K562 (cell line): ENCODE measurements around the gene NCOA1.

Source experiments
- EGR1 ChIP-seq: fragments of 450-650 bp; conservative IDR thresholded peaks from 2 replicates; pipeline ENCODE4 v1.6.1; 2017; ENCODE audit warnings: mild to moderate bottlenecking
- EHMT2 ChIP-seq: fragments of 450-650 bp; IDR thresholded peaks from 2 replicates; pipeline ENCODE4 v1.6.1; 2018; ENCODE audit warnings: antibody characterized with exemption
- EP300 ChIP-seq: IDR thresholded peaks from 2 replicates; pipeline ENCODE4 v1.6.1; 2012; ENCODE audit warnings: low read length, improper control_type of control experiment
- FOXK2 ChIP-seq, 2 experiments: fragments of 450-650 bp; IDR thresholded peaks in 1 of 2; conservative IDR thresholded peaks in 1 of 2; 2 replicates each; pipeline ENCODE4 v1.6.1; 2016; ENCODE audit warnings: low read depth in 2 of 2, mild to moderate bottlenecking in 1 of 2
- MAZ ChIP-seq, 2 experiments: fragments of 450-650 bp in 1 of 2; sonication (generic) in 1 of 2; formaldehyde crosslinking; IDR thresholded peaks in 1 of 2; conservative IDR thresholded peaks in 1 of 2; 2 replicates each; pipeline versions ENCODE4 v1.4.0 to v1.5.0; 2020; ENCODE audit warnings: mild to moderate bottlenecking in 1 of 2, missing genetic modification reagents in 1 of 2
- MCM5 ChIP-seq: fragments of 450-650 bp; IDR thresholded peaks from 2 replicates; pipeline ENCODE4 v1.6.1; 2016; ENCODE audit warnings: low read depth
- POLR2A ChIP-seq: fragments of 450-650 bp; conservative IDR thresholded peaks from 2 replicates; pipeline ENCODE4 v1.6.1; 2016
- SIN3B ChIP-seq: fragments of 450-650 bp; IDR thresholded peaks from 2 replicates; pipeline ENCODE4 v1.6.1; 2017; ENCODE audit warnings: low read depth, mild to moderate bottlenecking, moderate library complexity
- ZFX ChIP-seq: sonication (generic); formaldehyde crosslinking; IDR thresholded peaks from 2 replicates; pipeline ENCODE4 v1.8.0; 2022; ENCODE audit warnings: mild to moderate bottlenecking, missing genetic modification reagents, moderate library complexity
- ZNF24 ChIP-seq: fragments of 450-650 bp; IDR thresholded peaks from 2 replicates; pipeline ENCODE4 v1.6.1; 2016
- TF ChIP-seq, protein P1 (sequence below), 3 experiments: IDR thresholded peaks in 2 of 3; conservative IDR thresholded peaks in 1 of 3; 2 replicates each; pipeline ENCODE4 v1.5.1; 2011 to 2012; ENCODE audit warnings: low read length in 3 of 3, mild to moderate bottlenecking in 3 of 3, control low read depth in 2 of 3, improper control_type of control experiment in 1 of 3, inconsistent platforms in 1 of 3, low read depth in 1 of 3, mixed read lengths in 1 of 3, moderate library complexity in 1 of 3; ENCODE audit not compliant: insufficient read depth in 2 of 3
- TF ChIP-seq, protein P2 (sequence below): fragments of 200-600 bp; sonication (generic); IDR thresholded peaks from one replicate; pipeline ENCODE4 v1.6.1; 2012; ENCODE audit warnings: mild to moderate bottlenecking, low read depth, low read length, inconsistent platforms

DNA sequence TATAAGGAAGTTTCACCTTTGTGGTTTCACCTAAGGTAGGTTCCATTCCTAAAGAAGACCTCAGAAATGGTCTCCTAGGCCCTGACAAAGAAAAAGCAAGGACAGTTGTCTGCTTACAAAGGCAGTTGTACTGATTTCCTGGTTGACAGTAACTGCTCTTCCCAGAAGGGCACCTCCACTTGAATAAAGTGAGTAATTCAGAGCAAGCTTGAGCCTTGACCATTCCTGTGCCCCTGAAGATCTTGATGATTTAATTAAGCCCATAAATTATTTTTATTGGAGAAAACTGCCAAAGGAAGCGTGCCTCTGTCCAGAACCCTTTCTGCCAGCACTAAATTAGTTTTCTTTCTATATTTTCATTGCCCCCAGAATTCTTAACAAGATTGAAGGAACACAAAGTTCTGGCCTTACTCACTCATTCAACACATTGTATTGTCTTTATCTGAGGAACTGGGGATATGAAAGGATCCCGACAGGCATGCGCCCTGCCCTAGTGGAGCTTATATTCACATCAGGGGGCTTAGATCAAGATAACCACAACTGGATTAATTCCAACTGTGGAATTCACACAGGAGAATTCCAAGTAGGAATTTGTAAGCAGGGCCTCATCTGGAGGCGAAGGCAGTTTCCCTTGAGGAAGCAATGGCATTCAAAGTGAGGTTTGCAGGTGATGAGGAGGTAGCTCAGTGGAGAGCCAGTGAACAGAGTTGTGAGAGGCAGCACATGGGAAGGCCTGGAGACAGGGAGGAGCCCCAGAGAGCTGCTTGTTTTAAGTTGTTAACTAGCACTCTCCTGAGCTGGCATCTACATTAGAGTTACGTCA is 280.9 kb downstream of the NCOA1 start:
- TF ChIP-seq POLR2A, result no peak
- TF ChIP-seq, protein P1, sequence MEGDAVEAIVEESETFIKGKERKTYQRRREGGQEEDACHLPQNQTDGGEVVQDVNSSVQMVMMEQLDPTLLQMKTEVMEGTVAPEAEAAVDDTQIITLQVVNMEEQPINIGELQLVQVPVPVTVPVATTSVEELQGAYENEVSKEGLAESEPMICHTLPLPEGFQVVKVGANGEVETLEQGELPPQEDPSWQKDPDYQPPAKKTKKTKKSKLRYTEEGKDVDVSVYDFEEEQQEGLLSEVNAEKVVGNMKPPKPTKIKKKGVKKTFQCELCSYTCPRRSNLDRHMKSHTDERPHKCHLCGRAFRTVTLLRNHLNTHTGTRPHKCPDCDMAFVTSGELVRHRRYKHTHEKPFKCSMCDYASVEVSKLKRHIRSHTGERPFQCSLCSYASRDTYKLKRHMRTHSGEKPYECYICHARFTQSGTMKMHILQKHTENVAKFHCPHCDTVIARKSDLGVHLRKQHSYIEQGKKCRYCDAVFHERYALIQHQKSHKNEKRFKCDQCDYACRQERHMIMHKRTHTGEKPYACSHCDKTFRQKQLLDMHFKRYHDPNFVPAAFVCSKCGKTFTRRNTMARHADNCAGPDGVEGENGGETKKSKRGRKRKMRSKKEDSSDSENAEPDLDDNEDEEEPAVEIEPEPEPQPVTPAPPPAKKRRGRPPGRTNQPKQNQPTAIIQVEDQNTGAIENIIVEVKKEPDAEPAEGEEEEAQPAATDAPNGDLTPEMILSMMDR (IDR thresholded peaks at IDR 0.05 in 2 of 3, conservative IDR thresholded peaks at IDR 0.05 in 1 of 3; ENCODE audit: insufficient read depth in 2 of 3, low read depth in 1 of 3, low read length in 3 of 3), result no peak
- no peak for TF ChIP-seq EGR1
- TF ChIP-seq ZNF24, result no peak
- TF ChIP-seq ZFX (CRISPR knock-in tag), result no peak
- TF ChIP-seq MAZ (CRISPR knock-in tag; conservative IDR thresholded peaks at IDR 0.05 in 1 of 2, IDR thresholded peaks at IDR 0.05 in 1 of 2), result no peak
- TF ChIP-seq MCM5, result no peak
- no peak for TF ChIP-seq SIN3B
- TF ChIP-seq FOXK2 (conservative IDR thresholded peaks at IDR 0.05 in 1 of 2, IDR thresholded peaks at IDR 0.05 in 1 of 2; ENCODE audit: low read depth in 2 of 2), result no peak
- TF ChIP-seq, protein P2, sequence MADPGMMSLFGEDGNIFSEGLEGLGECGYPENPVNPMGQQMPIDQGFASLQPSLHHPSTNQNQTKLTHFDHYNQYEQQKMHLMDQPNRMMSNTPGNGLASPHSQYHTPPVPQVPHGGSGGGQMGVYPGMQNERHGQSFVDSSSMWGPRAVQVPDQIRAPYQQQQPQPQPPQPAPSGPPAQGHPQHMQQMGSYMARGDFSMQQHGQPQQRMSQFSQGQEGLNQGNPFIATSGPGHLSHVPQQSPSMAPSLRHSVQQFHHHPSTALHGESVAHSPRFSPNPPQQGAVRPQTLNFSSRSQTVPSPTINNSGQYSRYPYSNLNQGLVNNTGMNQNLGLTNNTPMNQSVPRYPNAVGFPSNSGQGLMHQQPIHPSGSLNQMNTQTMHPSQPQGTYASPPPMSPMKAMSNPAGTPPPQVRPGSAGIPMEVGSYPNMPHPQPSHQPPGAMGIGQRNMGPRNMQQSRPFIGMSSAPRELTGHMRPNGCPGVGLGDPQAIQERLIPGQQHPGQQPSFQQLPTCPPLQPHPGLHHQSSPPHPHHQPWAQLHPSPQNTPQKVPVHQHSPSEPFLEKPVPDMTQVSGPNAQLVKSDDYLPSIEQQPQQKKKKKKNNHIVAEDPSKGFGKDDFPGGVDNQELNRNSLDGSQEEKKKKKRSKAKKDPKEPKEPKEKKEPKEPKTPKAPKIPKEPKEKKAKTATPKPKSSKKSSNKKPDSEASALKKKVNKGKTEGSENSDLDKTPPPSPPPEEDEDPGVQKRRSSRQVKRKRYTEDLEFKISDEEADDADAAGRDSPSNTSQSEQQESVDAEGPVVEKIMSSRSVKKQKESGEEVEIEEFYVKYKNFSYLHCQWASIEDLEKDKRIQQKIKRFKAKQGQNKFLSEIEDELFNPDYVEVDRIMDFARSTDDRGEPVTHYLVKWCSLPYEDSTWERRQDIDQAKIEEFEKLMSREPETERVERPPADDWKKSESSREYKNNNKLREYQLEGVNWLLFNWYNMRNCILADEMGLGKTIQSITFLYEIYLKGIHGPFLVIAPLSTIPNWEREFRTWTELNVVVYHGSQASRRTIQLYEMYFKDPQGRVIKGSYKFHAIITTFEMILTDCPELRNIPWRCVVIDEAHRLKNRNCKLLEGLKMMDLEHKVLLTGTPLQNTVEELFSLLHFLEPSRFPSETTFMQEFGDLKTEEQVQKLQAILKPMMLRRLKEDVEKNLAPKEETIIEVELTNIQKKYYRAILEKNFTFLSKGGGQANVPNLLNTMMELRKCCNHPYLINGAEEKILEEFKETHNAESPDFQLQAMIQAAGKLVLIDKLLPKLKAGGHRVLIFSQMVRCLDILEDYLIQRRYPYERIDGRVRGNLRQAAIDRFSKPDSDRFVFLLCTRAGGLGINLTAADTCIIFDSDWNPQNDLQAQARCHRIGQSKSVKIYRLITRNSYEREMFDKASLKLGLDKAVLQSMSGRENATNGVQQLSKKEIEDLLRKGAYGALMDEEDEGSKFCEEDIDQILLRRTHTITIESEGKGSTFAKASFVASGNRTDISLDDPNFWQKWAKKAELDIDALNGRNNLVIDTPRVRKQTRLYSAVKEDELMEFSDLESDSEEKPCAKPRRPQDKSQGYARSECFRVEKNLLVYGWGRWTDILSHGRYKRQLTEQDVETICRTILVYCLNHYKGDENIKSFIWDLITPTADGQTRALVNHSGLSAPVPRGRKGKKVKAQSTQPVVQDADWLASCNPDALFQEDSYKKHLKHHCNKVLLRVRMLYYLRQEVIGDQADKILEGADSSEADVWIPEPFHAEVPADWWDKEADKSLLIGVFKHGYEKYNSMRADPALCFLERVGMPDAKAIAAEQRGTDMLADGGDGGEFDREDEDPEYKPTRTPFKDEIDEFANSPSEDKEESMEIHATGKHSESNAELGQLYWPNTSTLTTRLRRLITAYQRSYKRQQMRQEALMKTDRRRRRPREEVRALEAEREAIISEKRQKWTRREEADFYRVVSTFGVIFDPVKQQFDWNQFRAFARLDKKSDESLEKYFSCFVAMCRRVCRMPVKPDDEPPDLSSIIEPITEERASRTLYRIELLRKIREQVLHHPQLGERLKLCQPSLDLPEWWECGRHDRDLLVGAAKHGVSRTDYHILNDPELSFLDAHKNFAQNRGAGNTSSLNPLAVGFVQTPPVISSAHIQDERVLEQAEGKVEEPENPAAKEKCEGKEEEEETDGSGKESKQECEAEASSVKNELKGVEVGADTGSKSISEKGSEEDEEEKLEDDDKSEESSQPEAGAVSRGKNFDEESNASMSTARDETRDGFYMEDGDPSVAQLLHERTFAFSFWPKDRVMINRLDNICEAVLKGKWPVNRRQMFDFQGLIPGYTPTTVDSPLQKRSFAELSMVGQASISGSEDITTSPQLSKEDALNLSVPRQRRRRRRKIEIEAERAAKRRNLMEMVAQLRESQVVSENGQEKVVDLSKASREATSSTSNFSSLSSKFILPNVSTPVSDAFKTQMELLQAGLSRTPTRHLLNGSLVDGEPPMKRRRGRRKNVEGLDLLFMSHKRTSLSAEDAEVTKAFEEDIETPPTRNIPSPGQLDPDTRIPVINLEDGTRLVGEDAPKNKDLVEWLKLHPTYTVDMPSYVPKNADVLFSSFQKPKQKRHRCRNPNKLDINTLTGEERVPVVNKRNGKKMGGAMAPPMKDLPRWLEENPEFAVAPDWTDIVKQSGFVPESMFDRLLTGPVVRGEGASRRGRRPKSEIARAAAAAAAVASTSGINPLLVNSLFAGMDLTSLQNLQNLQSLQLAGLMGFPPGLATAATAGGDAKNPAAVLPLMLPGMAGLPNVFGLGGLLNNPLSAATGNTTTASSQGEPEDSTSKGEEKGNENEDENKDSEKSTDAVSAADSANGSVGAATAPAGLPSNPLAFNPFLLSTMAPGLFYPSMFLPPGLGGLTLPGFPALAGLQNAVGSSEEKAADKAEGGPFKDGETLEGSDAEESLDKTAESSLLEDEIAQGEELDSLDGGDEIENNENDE, result no peak
- no peak for TF ChIP-seq EP300
- TF ChIP-seq EHMT2, result no peak
